ENCODE measurements around the gene CYB5R4.

GRCh38 chr6:83970582-83970981, 111.1 kb downstream of the CYB5R4 start:
- TF ChIP-seq JUND (IDR thresholded peaks at IDR 0.05) (no peak), TEAD4 (IDR thresholded peaks at IDR 0.05; ENCODE audit: borderline replicate concordance, insufficient read depth) (no peak), TAF1 (IDR thresholded peaks at IDR 0.05; ENCODE audit: borderline replicate concordance, low read depth, low read length) (no peak), FOSL2 (IDR thresholded peaks at IDR 0.05; ENCODE audit: borderline replicate concordance, low read depth) (no peak), REST (IDR thresholded peaks at IDR 0.05; ENCODE audit: low read depth, low read length) (no peak), POLR2AphosphoS5 (IDR thresholded peaks at IDR 0.05; ENCODE audit: low read depth, low read length) (no peak), FOXM1 (IDR thresholded peaks at IDR 0.05; ENCODE audit: low read depth) (no peak), USF1 (IDR thresholded peaks at IDR 0.05; ENCODE audit: borderline replicate concordance, low read depth) (no peak)
- TF ChIP-seq, protein P1, sequence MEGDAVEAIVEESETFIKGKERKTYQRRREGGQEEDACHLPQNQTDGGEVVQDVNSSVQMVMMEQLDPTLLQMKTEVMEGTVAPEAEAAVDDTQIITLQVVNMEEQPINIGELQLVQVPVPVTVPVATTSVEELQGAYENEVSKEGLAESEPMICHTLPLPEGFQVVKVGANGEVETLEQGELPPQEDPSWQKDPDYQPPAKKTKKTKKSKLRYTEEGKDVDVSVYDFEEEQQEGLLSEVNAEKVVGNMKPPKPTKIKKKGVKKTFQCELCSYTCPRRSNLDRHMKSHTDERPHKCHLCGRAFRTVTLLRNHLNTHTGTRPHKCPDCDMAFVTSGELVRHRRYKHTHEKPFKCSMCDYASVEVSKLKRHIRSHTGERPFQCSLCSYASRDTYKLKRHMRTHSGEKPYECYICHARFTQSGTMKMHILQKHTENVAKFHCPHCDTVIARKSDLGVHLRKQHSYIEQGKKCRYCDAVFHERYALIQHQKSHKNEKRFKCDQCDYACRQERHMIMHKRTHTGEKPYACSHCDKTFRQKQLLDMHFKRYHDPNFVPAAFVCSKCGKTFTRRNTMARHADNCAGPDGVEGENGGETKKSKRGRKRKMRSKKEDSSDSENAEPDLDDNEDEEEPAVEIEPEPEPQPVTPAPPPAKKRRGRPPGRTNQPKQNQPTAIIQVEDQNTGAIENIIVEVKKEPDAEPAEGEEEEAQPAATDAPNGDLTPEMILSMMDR (IDR thresholded peaks at IDR 0.05), result no peak
